HG03280 (cell line): ENCODE measurements around the gene OCRL.
A peak's percentile ranks its signal among the peaks of the same experiment; 100 is the strongest.
"Not testable (repeated sequence)": the region's sequence is repeated elsewhere in the genome, so short reads cannot be mapped to it uniquely, and the experiment has no call there.

Experiments
- ATAC-seq: cut with Tn5 transposase; IDR thresholded peaks from one replicate; pipeline ENCODE4 v1.9.1; 2021; ENCODE audit warnings: mild to moderate bottlenecking, moderate library complexity; ENCODE audit not compliant: unreplicated experiment

The OCRL gene

DNA sequence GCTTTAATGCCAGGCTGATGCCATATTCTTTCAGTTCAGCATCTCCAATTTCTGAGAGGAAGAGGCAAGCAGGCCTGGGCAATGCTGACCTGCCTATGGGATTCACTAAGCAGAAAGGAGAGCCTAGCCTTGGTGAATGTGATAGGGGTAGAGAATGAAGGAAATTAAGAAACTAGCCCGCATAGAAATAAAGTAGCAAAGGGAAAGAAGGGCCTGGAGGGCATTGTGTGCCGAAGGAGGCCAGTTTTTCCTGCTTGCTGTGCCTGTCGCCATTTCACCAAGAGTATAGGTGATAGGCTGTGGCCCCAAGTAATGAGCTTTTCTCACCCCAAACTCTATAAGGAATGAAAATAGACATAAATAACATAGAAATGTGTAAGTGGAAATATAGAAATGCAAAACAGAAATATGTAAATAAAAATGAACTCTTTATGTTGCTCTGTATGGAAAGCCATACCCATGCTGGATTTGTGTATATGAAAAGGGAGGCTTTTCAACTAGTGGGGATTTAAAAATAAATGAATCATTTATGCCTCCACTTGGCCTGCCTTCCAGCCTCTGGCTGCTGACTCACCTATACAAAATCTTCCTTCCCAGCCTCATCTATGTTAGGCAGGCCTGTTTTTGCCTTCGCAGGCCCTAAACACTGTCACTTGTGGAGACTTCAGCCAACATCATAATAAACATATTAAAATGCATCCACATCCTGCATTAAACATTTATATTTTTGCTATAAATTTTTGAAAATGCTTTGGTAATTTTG is 5.1 kb upstream of the OCRL start:
- no peak for ATAC-seq

- peak; percentile 17 for ATAC-seq
These were observed 694 bp downstream of the OCRL start for GRCh38 chrX:129540722-129541184.

DNA sequence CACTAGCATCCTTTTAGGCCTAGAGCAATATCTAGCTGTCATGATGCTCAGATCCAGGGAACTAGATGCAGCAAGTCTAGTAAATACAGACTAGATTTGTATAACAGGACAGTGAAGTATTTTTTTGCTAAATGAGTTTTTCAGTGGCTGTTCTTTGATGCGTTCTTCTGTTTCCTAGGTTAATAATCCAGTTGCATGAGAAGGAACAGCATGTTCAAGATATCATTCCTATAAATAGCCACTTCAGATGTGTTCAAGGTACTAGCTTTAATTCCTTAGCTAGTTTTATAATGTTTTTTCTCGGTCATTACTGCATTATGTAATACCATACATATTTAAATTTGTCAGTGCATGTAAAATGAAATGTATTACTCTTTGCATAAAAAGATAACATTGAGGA is 4.7 kb downstream of the OCRL start:
- no peak for ATAC-seq

GRCh38 chrX:129545408-129545807 is 5.3 kb downstream of the OCRL start:
- no peak for ATAC-seq

GRCh38 chrX:129549124-129549523 is 9.1 kb downstream of the OCRL start:
- no peak for ATAC-seq

GRCh38 chrX:129553619-129554288 is 13.7 kb downstream of the OCRL start:
- peak; percentile 89 for ATAC-seq

- ATAC-seq, result not testable (repeated sequence)
These were observed 14.8 kb downstream of the OCRL start for GRCh38 chrX:129554816-129555215.

DNA sequence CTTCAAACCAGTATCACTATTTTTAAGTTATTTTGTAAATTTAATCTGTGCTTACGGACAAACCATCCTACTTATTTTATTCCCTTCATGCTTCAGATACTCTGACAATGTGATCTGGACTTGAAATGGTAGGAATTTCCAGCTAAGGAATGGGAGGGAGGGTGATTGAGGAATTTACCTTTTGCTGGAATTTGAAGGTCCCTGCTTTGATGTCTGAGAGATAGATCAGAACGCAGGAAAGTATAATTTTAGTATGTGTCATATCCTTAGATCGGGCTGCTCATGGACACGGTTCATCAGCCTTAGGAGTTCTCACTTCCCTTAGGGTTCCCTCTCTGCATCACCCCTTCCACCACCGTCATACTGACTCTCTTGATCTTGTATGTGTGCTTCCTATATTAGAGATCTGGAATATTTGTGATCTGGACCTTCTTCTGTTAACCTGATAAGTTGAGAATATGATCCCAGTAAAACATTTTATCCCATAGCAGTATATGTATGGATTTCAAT is 16.8 kb downstream of the OCRL start:
- ATAC-seq, result no peak

- ATAC-seq, result no peak
These were observed 17.9 kb downstream of the OCRL start for GRCh38 chrX:129557844-129558480.

DNA sequence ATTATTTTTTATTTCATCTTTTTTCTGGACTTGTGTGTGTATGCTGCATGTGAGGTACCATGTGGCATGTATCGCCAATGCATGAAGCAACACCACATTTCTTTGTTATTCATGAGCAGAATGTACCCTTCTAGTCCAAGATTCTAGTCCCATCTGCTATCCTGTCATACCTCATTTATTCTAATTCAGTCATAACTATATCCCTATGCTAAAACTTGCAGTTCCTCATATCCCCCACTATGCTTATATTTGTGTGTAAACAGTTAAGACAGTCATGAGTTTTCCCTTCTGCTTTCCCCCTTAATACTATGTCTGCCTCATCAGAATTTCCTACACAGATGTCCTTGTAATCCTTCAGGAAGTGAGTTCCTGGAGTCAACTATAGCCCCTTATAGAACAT is 19.7 kb downstream of the OCRL start:
- no peak for ATAC-seq

- no peak for ATAC-seq
These were observed 21.4 kb downstream of the OCRL start for GRCh38 chrX:129561453-129561852.

DNA sequence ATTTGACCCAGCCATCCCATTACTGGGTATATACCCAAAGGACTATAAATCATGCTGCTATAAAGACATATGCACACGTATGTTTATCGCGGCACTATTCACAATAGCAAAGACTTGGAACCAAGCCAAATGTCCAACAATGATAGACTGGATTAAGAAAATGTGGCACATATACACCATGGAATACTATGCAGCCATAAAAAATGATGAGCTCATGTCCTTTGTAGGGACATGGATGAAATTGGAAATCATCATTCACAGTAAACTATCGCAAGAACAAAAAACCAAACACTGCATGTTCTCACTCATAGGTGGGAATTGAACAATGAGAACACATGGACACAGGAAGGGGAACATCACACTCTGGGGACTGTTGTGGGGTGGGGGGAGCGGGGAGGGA is 24.3 kb downstream of the OCRL start:
- not testable (repeated sequence) for ATAC-seq

DNA sequence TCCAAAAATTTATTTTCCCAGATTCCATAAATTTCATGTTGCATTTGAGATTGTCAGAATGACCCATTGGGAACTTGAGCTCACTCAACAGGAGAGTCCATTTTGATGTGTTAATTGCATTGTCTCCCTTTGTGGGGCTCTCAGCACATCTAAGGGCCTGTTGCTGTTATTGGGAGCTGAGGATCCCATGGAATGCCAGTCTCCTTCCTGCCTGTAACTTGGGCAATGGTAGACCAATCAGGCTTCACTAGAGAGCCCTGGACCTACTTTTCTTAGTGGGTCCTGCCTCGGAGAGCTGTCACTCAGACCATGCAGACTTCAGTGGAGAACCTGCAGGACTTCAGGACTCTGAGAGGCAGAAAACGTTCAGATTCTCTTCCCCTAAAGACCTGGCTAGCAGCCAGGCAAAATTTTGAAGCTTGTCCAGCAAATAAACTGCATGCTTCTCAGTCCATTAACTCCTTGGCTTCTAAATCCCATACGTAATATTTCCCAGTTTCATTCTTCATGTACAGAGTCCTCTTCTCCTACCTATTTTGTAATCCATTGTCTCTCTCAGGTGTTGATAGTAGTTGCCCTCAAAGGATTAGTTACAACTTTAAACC is 25.1 kb downstream of the OCRL start:
- no peak for ATAC-seq

GRCh38 chrX:129566073-129566472 is 26.0 kb downstream of the OCRL start:
- no peak for ATAC-seq

DNA sequence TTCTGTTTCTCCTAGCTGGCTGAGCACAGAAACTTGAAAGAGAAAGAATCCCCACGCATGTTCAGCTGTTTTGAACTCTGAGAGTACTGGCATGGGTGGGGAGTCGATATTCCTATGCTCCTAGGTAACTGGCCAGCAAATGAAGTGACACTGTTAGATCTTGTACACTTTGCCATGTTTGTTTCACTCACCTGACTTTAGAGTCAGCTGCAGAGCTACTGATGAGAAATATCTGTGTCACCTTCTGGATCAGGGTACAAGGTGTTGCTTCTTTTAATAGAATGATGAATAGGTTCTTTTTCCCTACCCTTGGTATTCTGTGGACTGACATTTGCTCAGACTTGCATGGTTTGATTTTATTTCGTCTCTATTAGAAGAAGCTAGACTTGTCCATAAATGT is 28.3 kb downstream of the OCRL start:
- no peak for ATAC-seq

- ATAC-seq, result no peak
These were observed 32.4 kb downstream of the OCRL start for GRCh38 chrX:129572422-129572821.

DNA sequence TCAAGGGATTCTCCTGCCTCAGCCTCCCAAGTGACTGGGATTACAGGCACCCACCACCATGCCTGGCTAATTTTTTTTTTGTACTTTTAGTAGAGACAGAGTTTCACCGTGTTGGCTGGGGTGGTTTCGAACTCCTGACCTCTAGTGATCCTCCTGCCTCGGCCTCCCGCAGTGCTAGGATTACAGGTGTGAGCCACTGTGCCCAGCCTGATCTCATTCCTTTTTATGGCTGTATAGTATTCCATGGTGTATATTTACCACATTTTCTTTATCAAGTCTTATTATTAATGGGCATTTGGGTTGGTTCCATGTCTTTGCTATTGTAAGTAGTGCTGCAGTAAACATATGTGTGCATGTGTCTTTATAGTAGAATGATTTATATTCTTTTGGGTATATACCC is 33.6 kb downstream of the OCRL start:
- not testable (repeated sequence) for ATAC-seq

GRCh38 chrX:129574214-129574613 is 34.2 kb downstream of the OCRL start:
- ATAC-seq, result no peak

DNA sequence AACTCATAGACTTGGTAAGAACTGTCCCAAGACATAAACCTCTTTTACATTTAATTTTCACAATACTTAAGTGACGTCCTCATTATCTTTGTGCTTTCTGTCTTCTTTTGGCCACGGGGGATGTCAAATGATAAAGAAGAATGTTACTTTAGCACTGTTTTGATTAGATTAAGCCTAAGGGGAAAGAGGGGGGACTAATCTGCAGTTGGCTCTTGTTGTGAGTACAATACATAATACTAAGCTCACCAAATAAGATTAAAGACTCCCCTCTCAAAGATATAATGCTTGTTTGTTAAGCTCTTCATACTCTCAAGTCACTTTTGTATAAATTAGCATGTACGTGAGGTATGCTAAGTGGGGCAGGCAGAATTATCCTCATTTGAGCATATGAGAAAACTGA is 36.5 kb downstream of the OCRL start:
- ATAC-seq, result no peak

GRCh38 chrX:129577473-129577872 is 37.4 kb downstream of the OCRL start:
- no peak for ATAC-seq

DNA sequence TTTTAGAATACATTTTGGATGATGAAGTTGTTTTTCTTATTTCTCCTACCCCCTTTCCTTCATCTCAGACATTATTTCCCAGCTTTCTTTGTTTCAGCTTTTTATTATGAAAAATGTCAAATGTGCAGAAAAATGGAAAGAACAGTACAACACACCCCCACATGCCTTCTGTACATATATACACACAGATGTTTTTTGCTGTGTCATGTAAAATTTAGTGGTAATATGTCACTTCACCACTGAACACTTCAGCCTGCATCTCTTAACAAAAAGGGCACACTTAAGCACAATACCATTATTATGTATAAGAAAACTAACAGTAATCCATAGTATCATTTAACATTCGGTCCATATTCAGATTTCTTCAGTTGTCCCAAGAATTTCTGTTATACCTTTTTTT is 37.8 kb downstream of the OCRL start:
- ATAC-seq, result no peak
